HAP-1 (cell line): ENCODE results near the gene INSM2.

ENCODE experiments used
- DNase-seq, 2 experiments: peaks; one replicate each; pipeline ENCODE4 v3.0.0-alpha.2; 2016 to 2020; ENCODE audit warnings: low spot score in 2 of 2
- H3K27me3 ChIP-seq: fragments of 250-450 bp; sonication (Bioruptor Pico); 2 replicates; pipeline ENCODE4 v1.5.1; 2020; ENCODE audit warnings: low read depth, mild to moderate bottlenecking, moderate library complexity
- H3K36me3 ChIP-seq: fragments of 250-450 bp; sonication (Bioruptor Pico); replicated peaks from 2 replicates; pipeline ENCODE4 v1.5.1; 2020; ENCODE audit warnings: mild to moderate bottlenecking
- H3K4me1 ChIP-seq: fragments of 250-450 bp; sonication (Bioruptor Pico); 2 replicates; pipeline ENCODE4 v1.5.1; 2020; ENCODE audit warnings: mild to moderate bottlenecking
- H3K4me3 ChIP-seq: fragments of 250-450 bp; sonication (Bioruptor Pico); 2 replicates; pipeline ENCODE4 v1.5.1; 2020; ENCODE audit warnings: mild to moderate bottlenecking, moderate library complexity
- H3K9me3 ChIP-seq: fragments of 250-450 bp; sonication (Bioruptor Pico); 2 replicates; pipeline ENCODE4 v1.5.1; 2020; ENCODE audit warnings: mild to moderate bottlenecking, moderate library complexity
- in situ Hi-C: fragments of 300-500 bp; cut with MboI; formaldehyde crosslinking; loops from 3 replicates; pipeline ENCODE4 v1.14.3; 2020; ENCODE audit warnings: low sequenced_read_pairs, inconsistent platforms, mixed read lengths

Gene INSM2, protein sequence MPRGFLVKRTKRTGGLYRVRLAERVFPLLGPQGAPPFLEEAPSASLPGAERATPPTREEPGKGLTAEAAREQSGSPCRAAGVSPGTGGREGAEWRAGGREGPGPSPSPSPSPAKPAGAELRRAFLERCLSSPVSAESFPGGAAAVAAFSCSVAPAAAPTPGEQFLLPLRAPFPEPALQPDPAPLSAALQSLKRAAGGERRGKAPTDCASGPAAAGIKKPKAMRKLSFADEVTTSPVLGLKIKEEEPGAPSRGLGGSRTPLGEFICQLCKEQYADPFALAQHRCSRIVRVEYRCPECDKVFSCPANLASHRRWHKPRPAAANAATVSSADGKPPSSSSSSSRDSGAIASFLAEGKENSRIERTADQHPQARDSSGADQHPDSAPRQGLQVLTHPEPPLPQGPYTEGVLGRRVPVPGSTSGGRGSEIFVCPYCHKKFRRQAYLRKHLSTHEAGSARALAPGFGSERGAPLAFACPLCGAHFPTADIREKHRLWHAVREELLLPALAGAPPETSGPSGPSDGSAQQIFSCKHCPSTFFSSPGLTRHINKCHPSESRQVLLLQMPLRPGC

DNA sequence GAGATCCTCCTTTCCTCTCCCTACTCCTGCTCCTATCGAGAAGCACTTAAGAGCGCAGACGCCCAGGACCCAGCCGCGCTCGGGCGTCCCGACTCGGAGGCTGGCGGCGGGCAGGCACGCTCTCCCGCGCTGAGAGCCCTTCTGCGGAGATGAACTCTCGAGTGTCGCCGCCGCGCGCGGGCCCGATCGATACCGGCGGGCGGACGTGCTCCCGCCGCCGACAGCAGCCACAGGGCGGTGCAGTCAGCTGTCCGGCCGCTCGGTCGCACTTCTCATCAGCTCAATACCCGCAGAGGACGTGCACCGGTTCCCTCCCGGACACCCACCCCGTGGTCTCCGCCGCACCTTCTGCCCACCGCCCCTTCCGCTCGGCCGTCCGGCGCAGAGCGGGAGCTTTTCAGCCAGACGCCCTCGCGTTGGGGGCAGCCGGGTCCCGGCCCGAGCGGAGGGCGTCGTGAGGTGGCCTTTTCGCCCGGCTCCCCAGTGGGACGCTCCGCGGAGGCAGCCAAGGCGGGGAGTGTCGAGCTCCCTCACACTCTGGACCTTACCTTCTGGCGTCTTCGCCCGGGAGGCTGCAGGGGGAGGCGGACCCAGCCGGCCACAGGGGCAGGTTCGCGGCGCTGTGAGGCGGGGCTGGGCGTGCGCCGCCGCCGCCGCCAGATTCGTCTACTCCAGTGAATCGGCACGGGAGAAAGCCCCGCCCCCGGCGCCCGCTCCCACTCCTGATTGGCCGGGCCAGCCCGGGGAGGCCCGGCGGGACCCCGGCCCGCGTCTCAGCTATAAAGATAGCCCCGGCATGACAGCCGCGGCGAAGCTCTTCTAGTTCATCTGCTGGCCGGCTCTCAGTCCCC, at the start of gene INSM2:
Gene INSM2 (plus strand): TSS at position 808 of the 851 bp plus-strand sequence. CDS start 89 bp downstream, outside the sequence.
- Histone ChIP-seq H3K36me3 (no peaks in the 10 kb centered on the region), H3K4me3 (peak within 1 kb of the TSS; percentile 46), H3K9me3 (no peaks in the 10 kb centered on the region), H3K4me1 (peaks cover 3% of the 10 kb centered on the region; the same call in 1 of the 2 replicates), H3K27me3 (peaks cover 45% of the 10 kb centered on the region)
- DNase-seq: peak; percentile 82 to 96
- in situ Hi-C loops: no loop called here

DNA sequence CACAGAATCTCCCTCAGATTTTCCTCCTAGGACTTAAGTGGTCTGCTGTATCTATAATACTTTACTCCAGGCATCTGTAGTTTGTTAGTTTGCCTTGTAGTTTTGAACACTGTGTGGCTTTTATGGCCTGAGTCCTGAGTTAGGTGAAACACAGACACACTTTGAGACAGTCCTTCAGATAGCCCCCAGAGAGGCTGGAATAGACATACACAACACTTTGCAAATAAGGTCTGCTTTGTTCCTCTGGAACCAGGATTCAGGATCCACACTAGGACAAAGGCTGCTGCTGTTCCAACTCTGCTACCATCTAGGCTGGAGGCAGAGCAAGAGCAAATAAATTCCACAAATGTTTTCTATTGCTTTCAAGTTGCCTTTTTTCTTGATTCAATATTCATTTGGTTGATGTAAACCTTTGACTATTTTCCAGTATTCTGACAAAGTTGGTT, 41.4 kb upstream of the INSM2 start:
- DNase-seq: no peak
- Histone ChIP-seq H3K9me3 (no peaks in the 10 kb centered on the region), H3K4me3 (no peak overlapping the region), H3K27me3 (no peaks in the 10 kb centered on the region), H3K4me1 (no peaks in the 10 kb centered on the region), H3K36me3 (no peaks in the 10 kb centered on the region)
- in situ Hi-C loops: no loop called here

- Histone ChIP-seq H3K36me3 (no peaks in the 10 kb centered on the region), H3K4me1 (no peaks in the 10 kb centered on the region), H3K4me3 (no peak overlapping the region), H3K9me3 (no peaks in the 10 kb centered on the region), H3K27me3 (no peaks in the 10 kb centered on the region)
- DNase-seq: no peak
- in situ Hi-C loops: no loop called here
Measured at GRCh38 chr14:35495278-35495677, 38.7 kb upstream of the INSM2 start.

DNA sequence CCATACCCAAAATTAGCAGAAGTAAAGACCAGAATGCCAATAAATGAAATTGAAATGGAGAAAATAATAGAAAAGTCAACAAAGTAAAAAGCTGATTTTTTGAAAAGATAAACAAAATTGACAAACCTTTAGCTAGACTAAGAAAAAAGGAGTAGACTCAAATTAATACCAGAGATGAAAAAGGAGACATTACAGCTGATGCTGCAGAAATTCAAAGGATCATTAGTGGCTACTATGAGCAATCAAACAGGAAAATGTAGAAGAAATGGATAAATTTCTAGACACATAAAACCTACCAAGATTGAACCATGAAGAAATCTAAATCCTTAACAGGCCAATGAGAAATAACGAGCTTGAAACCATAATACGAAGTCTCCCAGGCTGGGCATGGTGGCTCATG, 34.8 kb upstream of the INSM2 start:
- no peaks in the 10 kb centered on the region for H3K4me1 ChIP-seq
- no peak for DNase-seq
- H3K4me3 ChIP-seq: no peak overlapping the region
- no peaks in the 10 kb centered on the region for H3K9me3 ChIP-seq
- in situ Hi-C loops: no loop called here
- H3K27me3 ChIP-seq: peaks cover 16% of the 10 kb centered on the region; the same call in 1 of the 2 replicates
- no peaks in the 10 kb centered on the region for H3K36me3 ChIP-seq

GRCh38 chr14:35503646-35504045, 30.3 kb upstream of the INSM2 start:
- Histone ChIP-seq H3K4me3 (no peak overlapping the region), H3K27me3 (peaks cover 26% of the 10 kb centered on the region), H3K4me1 (no peaks in the 10 kb centered on the region), H3K9me3 (no peaks in the 10 kb centered on the region), H3K36me3 (no peaks in the 10 kb centered on the region)
- in situ Hi-C loops: no loop called here
- DNase-seq: peak in 1 of 2 experiments; percentile 17

DNA sequence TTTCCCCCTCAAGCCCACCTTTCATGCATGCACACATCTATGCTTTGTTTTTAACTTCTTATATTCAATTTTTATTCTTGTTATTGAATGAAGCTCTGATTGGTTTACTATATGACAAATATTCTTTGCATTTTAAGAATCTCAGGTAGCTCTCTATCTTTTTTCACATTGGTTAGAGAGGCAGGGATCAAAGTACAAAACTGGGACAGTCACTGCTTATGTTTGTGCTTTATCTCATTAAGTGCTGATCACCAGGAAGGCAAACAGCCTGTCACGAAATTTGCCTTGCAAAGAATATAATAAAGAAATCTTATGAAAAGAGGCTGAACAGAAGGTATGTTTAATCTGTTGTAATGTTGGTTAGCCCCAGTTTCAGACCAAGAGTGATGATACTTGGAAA, 29.7 kb upstream of the INSM2 start:
- no peak overlapping the region for H3K4me3 ChIP-seq
- no peak for DNase-seq
- H3K27me3 ChIP-seq: peaks cover 26% of the 10 kb centered on the region
- in situ Hi-C loops: no loop called here
- H3K9me3 ChIP-seq: no peaks in the 10 kb centered on the region
- no peaks in the 10 kb centered on the region for H3K36me3 ChIP-seq
- no peaks in the 10 kb centered on the region for H3K4me1 ChIP-seq

DNA sequence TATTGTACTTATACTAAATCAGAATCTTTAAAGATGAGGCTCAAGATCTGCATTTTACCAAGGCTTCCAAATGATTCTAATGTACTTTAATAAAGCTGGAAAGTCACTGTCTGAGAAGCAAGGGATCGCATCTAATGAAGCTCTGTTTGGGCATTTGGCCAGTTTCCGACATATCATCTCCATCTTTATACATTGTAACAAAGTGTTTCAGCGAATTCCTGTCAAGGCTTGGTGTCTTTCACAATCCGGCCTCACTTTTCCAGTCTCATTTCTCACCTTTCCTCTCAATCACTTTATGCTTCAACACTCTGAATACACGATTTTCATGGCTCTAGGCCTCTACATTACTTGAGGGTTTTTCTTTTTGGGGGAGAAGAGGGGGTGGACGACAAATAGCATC, 27.5 kb upstream of the INSM2 start:
- Histone ChIP-seq H3K36me3 (no peaks in the 10 kb centered on the region), H3K27me3 (peaks cover 33% of the 10 kb centered on the region), H3K4me3 (no peak overlapping the region), H3K4me1 (no peaks in the 10 kb centered on the region), H3K9me3 (no peaks in the 10 kb centered on the region)
- in situ Hi-C loops: no loop called here
- no peak for DNase-seq

DNA sequence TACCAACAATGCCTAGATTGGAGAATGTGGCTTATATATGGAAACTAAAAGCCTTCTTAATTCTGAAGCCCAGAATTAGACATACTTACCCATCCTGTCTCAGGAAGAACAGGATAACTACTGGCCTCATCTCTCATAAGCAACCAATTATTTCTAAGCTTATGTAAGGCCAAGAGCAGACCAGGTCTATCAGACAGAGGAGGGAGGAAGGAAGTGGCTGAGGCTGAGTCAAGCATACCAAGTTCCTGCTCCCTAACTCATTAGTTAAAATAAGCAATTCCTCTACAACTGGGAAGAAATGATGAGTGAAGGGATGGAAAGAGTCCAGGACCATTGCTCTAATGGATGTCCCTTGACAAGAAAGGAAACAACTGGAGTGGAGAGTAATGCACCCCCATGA, 27.0 kb upstream of the INSM2 start:
- in situ Hi-C loops: no loop called here
- no peak for DNase-seq
- Histone ChIP-seq H3K4me1 (no peaks in the 10 kb centered on the region), H3K27me3 (peaks cover 31% of the 10 kb centered on the region), H3K9me3 (no peaks in the 10 kb centered on the region), H3K36me3 (no peaks in the 10 kb centered on the region), H3K4me3 (no peak overlapping the region)

DNA sequence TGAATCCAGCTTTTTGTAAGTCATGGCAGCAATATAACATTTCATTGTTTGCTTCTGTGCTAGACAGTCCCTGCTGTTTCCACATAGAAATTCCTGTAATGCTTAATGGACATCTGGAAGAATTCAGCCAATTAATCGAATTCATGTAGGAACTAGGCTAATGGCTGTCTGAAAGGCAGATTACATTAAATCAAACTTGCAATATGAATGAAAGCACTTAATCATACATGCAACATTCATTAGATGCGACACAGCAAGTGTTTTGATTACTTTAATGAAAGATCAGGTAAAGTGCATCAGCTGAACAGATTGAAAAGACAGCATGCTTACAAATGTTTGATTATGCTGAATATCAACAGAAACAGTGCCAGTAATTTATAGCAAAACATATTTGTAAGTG, 24.1 kb upstream of the INSM2 start:
- DNase-seq: no peak
- no peaks in the 10 kb centered on the region for H3K36me3 ChIP-seq
- no peaks in the 10 kb centered on the region for H3K9me3 ChIP-seq
- H3K4me1 ChIP-seq: no peaks in the 10 kb centered on the region
- in situ Hi-C loops: no loop called here
- peaks cover 12% of the 10 kb centered on the region for H3K27me3 ChIP-seq
- no peak overlapping the region for H3K4me3 ChIP-seq

GRCh38 chr14:35512765-35513164, 21.2 kb upstream of the INSM2 start:
- no peak for DNase-seq
- peaks cover 9% of the 10 kb centered on the region for H3K27me3 ChIP-seq
- no peak overlapping the region for H3K4me3 ChIP-seq
- H3K4me1 ChIP-seq: no peaks in the 10 kb centered on the region
- no peaks in the 10 kb centered on the region for H3K36me3 ChIP-seq
- no peaks in the 10 kb centered on the region for H3K9me3 ChIP-seq
- in situ Hi-C loops: no loop called here

DNA sequence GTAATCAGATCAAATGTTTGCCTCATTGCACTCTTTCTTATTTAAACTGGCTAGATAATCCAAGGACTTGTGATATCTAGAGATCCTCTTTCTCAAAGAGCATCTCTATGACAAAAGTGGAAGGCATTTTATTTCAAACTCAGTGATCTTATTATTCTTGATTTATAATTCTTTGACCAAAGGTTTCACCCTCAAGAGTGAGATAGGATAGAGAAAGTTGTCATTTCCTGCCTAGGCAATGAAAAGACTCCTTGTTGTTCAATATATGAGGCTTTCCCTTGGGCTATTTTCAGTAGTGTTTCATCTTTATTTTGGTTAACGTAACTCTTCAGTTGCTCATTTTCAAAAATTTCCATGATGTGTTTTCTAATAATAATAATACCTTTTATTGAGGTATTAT, 18.0 kb upstream of the INSM2 start:
- no peak overlapping the region for H3K4me3 ChIP-seq
- H3K9me3 ChIP-seq: no peaks in the 10 kb centered on the region
- H3K36me3 ChIP-seq: no peaks in the 10 kb centered on the region
- H3K27me3 ChIP-seq: no peaks in the 10 kb centered on the region
- no peak for DNase-seq
- no peaks in the 10 kb centered on the region for H3K4me1 ChIP-seq
- in situ Hi-C loops: no loop called here

DNA sequence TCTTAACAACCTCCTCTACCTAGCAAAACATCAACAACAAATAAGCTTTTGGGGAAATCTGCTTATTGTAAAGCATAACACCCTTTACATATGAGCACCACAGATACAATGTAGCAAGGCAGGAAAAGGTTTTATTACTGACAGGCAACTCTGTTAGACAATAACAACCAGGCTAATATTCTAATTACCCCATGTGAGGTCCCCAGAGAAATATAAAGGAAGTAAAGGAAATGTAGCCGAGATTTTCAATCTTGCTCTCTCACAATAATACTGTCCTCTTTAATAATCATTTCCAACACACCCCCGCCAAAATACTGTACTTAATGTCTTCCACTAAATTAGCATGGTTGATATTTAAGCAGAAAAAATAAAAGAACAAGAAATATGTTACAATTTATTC, 14.0 kb upstream of the INSM2 start:
- no peaks in the 10 kb centered on the region for H3K9me3 ChIP-seq
- no peaks in the 10 kb centered on the region for H3K27me3 ChIP-seq
- in situ Hi-C loops: no loop called here
- DNase-seq: no peak
- H3K4me3 ChIP-seq: no peak overlapping the region
- no peaks in the 10 kb centered on the region for H3K36me3 ChIP-seq
- no peaks in the 10 kb centered on the region for H3K4me1 ChIP-seq

- peaks cover 15% of the 10 kb centered on the region for H3K27me3 ChIP-seq
- no peak for DNase-seq
- H3K9me3 ChIP-seq: no peaks in the 10 kb centered on the region
- H3K4me3 ChIP-seq: no peak overlapping the region
- H3K4me1 ChIP-seq: no peaks in the 10 kb centered on the region
- no peaks in the 10 kb centered on the region for H3K36me3 ChIP-seq
- in situ Hi-C loops: no loop called here
Measured at GRCh38 chr14:35525695-35526094, 8.3 kb upstream of the INSM2 start.

DNA sequence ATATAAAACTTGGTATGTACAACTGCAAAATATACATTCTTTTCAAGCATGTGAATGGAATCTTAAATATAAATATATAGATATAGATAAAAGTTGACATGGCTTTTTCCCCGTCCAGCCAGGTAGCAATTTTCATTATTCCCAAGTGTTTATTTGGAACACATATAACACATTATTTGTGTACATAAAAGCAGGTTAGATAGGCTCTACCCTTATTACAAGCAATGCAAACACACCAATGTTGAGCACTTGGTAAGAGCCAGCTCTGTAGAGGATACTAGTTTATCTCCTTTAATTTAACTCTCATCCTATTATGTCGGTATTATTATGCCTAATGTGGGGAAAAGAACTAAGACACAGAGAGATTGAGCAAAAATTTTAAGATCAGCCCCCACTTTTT, 7.0 kb upstream of the INSM2 start:
- DNase-seq: no peak
- no peak overlapping the region for H3K4me3 ChIP-seq
- peaks cover 28% of the 10 kb centered on the region for H3K27me3 ChIP-seq
- no peaks in the 10 kb centered on the region for H3K36me3 ChIP-seq
- no peaks in the 10 kb centered on the region for H3K9me3 ChIP-seq
- H3K4me1 ChIP-seq: no peaks in the 10 kb centered on the region
- in situ Hi-C loops: no loop called here
